Activated CD4-positive, alpha-beta T cell treated with anti-CD3 and anti-CD28 coated beads for 48 hours (primary cell): ENCODE measurements around the gene PPP4R3A.
"Not testable (repeated sequence)": the region's sequence is repeated elsewhere in the genome, so short reads cannot be mapped to it uniquely, and the experiment has no call there.

ENCODE experiments used
- DNase-seq: peaks from one replicate; pipeline ENCODE4 v3.0.0-alpha.2; 2020

PPP4R3A gene

GRCh38 chr14:91510171-91511042 is at the start of gene PPP4R3A:
PPP4R3A (minus strand) TSS chr14:91510310; CDS start chr14:91509647, 663 bp downstream.
- peak; percentile 94 for DNase-seq

- DNase-seq: no peak
Observed at GRCh38 chr14:91555531-91555930, 45.4 kb upstream of the PPP4R3A start.

GRCh38 chr14:91554535-91555332 is 44.6 kb upstream of the PPP4R3A start:
- no peak for DNase-seq

- DNase-seq: no peak
Observed at GRCh38 chr14:91548108-91548507, 38.0 kb upstream of the PPP4R3A start.

- no peak for DNase-seq
Observed at GRCh38 chr14:91545946-91546716, 36.0 kb upstream of the PPP4R3A start.

- DNase-seq: no peak
Observed at GRCh38 chr14:91545204-91545603, 35.1 kb upstream of the PPP4R3A start.

- no peak for DNase-seq
Observed at GRCh38 chr14:91536327-91536726, 26.2 kb upstream of the PPP4R3A start.

- DNase-seq: not testable (repeated sequence)
Observed at GRCh38 chr14:91534059-91534458, 23.9 kb upstream of the PPP4R3A start.

GRCh38 chr14:91533623-91534022 is 23.5 kb upstream of the PPP4R3A start:
- DNase-seq: no peak

- no peak for DNase-seq
Observed at GRCh38 chr14:91523972-91524371, 13.9 kb upstream of the PPP4R3A start.

GRCh38 chr14:91521061-91521640 is 11.0 kb upstream of the PPP4R3A start:
- DNase-seq: no peak

- DNase-seq: no peak
Observed at GRCh38 chr14:91520138-91520537, 10.0 kb upstream of the PPP4R3A start.

GRCh38 chr14:91519239-91520036 is 9.3 kb upstream of the PPP4R3A start:
- DNase-seq: no peak

- no peak for DNase-seq
Observed at GRCh38 chr14:91516663-91517388, 6.7 kb upstream of the PPP4R3A start.

- DNase-seq: no peak
Observed at GRCh38 chr14:91515979-91516378, 5.9 kb upstream of the PPP4R3A start.

- no peak for DNase-seq
Observed at GRCh38 chr14:91511043-91511383, 903 bp upstream of the PPP4R3A start.

- no peak for DNase-seq
Observed at GRCh38 chr14:91509878-91510170, 286 bp downstream of the PPP4R3A start.

GRCh38 chr14:91509083-91509877 is 830 bp downstream of the PPP4R3A start:
- DNase-seq: peak; percentile 50

GRCh38 chr14:91508105-91508504 is 2.0 kb downstream of the PPP4R3A start:
- no peak for DNase-seq

GRCh38 chr14:91506226-91506625 is 3.9 kb downstream of the PPP4R3A start:
- DNase-seq: no peak
